ENCODE data around the gene TYRO3.
"Not testable (repeated sequence)": the region's sequence is repeated elsewhere in the genome, so short reads cannot be mapped to it uniquely, and the experiment has no call there.

The TYRO3 gene

DNA sequence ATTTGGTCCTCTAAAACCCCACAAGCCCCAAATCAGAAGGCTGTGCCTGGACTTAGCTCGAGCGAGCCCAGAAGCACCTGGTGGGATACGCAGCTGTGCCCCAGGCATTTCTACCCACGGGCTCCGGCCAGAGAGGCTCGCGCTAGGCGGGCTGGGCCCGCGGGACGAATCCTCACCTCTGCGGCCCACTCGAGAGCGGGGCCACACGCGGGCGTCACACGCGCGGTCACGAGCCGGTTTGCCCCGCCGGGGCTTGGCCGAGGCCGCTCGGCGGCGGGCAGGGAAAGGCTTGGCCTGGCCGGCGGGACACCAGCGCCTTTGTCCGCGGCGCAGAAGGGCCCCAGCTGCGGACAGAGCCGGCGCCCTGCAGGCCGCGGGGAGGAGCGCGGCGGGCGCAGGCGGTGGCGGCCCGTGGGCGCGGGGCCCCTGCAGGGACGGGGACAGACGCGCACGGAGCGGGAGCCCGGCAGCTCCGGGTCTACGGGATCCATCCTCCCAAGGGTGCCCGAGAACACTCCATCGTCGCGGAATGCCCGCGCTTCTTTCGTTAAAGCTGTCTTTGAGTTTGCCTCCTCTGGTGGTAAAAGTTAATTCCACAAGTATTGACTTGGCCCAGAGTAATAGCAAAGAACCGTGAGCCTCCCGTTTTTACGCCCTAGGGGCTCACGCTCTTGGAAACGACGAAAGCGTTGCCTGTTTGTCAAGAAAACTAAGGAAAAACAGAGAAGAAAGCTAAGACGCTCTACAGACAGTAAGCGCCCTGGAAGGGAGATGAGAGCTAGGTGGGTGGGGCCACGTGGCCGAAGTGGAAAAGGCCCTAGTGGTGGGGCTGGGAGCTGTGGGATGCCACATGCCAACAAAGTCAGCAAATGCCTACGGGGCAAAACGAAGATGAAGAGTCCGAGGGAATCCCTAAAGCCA, 26.4 kb downstream of the TYRO3 start:
- H3K4me3 ChIP-seq = peak overlapping the region; percentile 41 to 65 (median 53)
- no peak overlapping the region for H3K27ac ChIP-seq
- H3K36me3 ChIP-seq = no peaks in the 10 kb centered on the region
- peaks cover 0 to 7% (median 0%) of the 10 kb centered on the region in 11 experiments; a peak in 5 of 22 replicates for H4K20me1 ChIP-seq
- H3K9ac ChIP-seq = peak overlapping the region in 8 of 11 experiments; percentile 2 to 66 (median 32); a peak in 14 of 22 replicates
- TF ChIP-seq Cebpa-rat (IDR thresholded peaks at IDR 0.05) = no peak
- no peaks in the 10 kb centered on the region; a peak in 1 of 22 replicates for H3K9me3 ChIP-seq (replicated peaks in 1 of 11)
- peaks cover 6 to 15% (median 11%) of the 10 kb centered on the region in 10 experiments; a peak in 17 of 20 replicates for H3K4me1 ChIP-seq
- H3K27me3 ChIP-seq = peaks cover 32 to 51% (median 46%) of the 10 kb centered on the region in 11 experiments
- H3K4me2 ChIP-seq = peak overlapping the region; percentile 71 to 93 (median 85)

DNA sequence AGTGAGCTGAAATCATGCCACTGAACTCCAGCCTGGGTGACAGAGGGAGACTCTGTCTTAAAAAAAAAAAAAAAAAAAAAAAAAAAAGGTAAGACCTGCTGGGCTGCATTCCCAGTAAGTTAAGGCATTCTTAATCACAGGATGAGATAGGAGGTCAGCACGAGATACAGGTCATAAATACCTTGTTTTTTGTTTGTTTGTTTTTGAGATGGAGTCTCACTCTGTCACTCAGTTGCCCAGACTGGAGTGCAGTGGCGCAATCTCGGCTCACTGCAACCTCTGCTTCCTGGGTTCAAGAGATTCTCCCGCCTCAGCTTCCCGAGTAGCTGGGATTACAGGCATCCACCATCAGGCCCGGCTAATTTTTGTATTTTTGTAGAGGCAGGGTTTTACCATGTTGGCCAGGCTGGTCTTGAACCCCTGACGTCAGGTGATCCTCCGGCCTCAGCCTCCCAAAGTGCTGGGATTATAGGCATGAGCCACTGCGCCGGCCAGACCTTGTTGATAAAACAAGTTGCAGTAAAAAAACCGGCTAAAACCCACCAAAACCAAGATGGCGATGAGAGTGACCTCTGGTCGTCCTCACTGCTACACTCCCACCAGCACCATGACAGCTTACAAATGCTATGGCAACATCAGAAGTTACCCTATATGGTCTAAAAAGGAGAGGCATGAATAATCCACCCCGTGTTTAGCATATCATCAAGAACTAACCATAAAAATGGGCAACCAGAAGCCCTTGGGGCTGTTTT, 27.7 kb downstream of the TYRO3 start:
- H3K4me1 ChIP-seq = peaks cover 6 to 15% (median 11%) of the 10 kb centered on the region in 10 experiments; a peak in 17 of 20 replicates
- H3K4me2 ChIP-seq; H3K9me3 ChIP-seq (replicated peaks in 1 of 11); H3K9ac ChIP-seq; H3K27ac ChIP-seq; H3K36me3 ChIP-seq; H4K20me1 ChIP-seq; H3K4me3 ChIP-seq: not testable (repeated sequence)
- peaks cover 32 to 51% (median 46%) of the 10 kb centered on the region in 11 experiments for H3K27me3 ChIP-seq

DNA sequence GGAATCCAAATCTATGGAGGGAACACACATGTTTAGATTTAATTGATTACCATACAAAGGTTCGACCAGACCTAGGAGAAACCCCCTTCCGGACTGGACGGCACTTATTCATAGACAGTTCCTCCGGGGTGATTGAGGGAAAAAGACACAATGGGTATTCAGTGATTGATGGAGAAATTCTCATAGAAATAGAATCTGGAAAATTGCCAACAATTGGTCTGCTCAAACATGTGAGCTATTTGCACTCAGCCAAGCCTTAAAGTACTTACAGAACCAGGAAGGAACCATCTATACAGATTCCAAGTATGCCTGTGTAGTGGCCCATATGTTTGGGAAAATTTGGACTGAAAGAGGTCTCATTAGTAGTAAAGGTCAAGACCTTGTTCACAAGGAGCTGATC, 30.0 kb downstream of the TYRO3 start:
- Histone ChIP-seq H3K27me3 (peaks cover 26 to 40% (median 36%) of the 10 kb centered on the region in 11 experiments), H3K4me1 (peaks cover 6 to 11% (median 10%) of the 10 kb centered on the region in 10 experiments; a peak in 17 of 20 replicates)
- H3K36me3 ChIP-seq; H4K20me1 ChIP-seq; H3K27ac ChIP-seq; H3K4me2 ChIP-seq; H3K9me3 ChIP-seq (replicated peaks in 1 of 11); H3K4me3 ChIP-seq; H3K9ac ChIP-seq: not testable (repeated sequence)

DNA sequence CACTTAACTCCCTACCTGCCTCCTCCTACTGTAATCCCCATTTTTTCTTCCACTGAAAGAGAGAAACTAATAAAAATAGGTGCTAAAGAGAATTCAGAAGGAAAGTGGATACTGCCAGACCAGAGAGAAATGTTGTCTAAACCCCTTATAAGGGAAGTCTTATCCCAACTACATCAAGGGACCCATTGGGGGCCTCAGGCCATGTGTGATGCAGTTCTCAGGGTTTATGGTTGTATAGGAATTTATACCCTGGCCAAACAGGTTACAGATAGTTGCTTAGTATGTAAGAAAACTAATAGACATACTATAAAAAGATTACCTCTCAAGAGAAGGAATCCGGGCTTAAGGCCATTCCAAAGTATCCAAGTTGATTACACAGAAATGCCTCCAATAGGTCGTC, 30.6 kb downstream of the TYRO3 start:
- H4K20me1 ChIP-seq; H3K27ac ChIP-seq; H3K4me2 ChIP-seq; H3K36me3 ChIP-seq; H3K9ac ChIP-seq; H3K9me3 ChIP-seq (replicated peaks in 1 of 11); H3K4me3 ChIP-seq: not testable (repeated sequence)
- peaks cover 23 to 34% (median 30%) of the 10 kb centered on the region in 11 experiments for H3K27me3 ChIP-seq
- H3K4me1 ChIP-seq = peaks cover 6 to 11% (median 10%) of the 10 kb centered on the region in 10 experiments; a peak in 17 of 20 replicates

DNA sequence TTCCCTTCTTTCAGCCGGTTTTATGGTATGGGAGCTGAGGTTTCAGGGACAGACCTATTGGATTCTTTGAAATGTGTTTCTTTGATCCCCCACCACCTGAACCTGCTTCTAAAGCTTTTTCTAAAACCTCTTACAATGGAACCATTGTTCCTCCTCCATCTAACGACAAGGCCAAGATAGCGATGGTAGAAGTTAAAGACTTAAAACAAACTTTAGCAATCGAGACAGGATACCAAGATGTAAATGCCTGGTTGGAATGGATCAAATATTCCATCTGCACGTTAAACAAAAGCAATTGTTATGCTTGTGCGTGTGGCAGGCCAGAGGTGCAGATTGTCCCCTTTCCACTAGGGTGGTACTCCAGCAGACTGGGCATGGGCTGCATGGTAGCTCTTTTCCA, 32.2 kb downstream of the TYRO3 start:
- not testable (repeated sequence) for H3K9me3 ChIP-seq (replicated peaks in 1 of 11); H4K20me1 ChIP-seq; H3K27ac ChIP-seq; H3K4me1 ChIP-seq; H3K4me3 ChIP-seq; H3K4me2 ChIP-seq; H3K36me3 ChIP-seq; H3K9ac ChIP-seq
- H3K27me3 ChIP-seq = peaks cover 6 to 18% (median 14%) of the 10 kb centered on the region in 11 experiments

DNA sequence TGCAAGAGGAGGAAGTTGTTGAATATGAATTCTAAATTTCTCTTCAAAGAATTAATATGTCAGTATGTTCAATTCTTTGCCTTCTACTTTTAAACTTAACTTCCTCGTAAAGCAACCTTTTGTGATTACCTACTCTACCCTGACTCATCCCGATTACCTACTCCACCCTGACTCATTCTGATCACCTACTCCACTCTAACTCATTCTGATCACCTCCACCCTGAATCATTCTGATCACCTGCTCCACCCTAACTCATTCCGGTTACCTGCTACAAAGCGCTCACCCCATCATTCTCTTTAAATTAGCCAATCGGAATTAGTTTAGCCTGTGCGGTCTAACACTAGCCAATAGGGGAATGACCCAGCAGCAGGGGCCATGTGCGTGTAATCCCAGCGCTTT, 33.7 kb downstream of the TYRO3 start:
- H3K27me3 ChIP-seq; H3K36me3 ChIP-seq; H4K20me1 ChIP-seq; H3K9me3 ChIP-seq (replicated peaks in 1 of 11); H3K4me2 ChIP-seq; H3K4me1 ChIP-seq; H3K27ac ChIP-seq; H3K9ac ChIP-seq; H3K4me3 ChIP-seq: not testable (repeated sequence)

DNA sequence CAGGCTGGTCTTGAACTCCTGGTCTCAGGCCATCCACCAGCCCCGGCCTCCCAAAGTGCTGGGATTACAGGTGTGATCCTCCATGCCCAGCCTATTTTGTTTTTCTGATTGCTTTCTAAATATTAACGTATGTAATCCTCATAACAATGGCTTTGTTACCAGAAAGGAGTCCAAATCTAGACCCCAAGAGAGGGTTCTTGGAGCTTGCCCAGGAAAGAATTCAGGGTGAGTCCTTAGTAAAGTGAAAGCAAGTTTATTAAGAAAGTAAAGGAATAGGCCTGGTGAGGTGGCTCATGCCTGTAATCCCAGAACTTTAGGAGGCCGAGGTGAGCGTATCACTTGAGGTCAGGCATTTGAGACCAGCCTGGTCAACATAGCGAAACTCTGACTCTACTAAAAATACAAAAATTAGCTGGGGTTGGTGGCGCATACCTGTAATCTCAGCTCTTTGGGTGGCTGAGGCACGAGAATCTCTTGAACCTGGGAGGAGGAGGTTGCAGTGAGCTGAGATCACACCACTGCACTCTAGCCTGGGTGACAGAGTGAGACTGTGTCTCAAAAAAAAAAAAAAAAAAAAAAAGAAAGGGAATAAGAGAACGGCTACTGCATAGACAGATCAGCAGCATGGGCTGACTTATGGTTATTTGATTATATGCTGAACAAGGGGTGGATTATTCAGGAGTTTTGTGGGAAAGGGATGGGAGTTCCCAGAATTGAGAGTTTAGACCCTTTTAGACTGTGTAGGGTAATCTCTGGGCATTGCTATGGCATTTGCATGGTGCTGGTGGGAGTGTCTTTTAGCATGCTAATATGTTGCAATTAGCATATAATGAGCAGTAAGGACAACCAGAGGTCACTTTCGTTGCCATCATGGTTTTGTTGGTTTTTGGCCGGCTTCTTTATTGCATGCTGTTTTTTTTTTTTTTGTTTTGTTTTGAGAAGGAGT, 36.1 kb downstream of the TYRO3 start:
- no peaks in the 10 kb centered on the region for H3K36me3 ChIP-seq
- no peak overlapping the region for H3K4me2 ChIP-seq
- H4K20me1 ChIP-seq = no peaks in the 10 kb centered on the region
- TF ChIP-seq Cebpa-rat (IDR thresholded peaks at IDR 0.05) = no peak
- no peaks in the 10 kb centered on the region for H3K27me3 ChIP-seq
- no peak overlapping the region for H3K9ac ChIP-seq
- no peak overlapping the region for H3K27ac ChIP-seq
- H3K4me3 ChIP-seq = no peak overlapping the region
- H3K9me3 ChIP-seq (replicated peaks in 1 of 11) = no peaks in the 10 kb centered on the region
- no peaks in the 10 kb centered on the region for H3K4me1 ChIP-seq

DNA sequence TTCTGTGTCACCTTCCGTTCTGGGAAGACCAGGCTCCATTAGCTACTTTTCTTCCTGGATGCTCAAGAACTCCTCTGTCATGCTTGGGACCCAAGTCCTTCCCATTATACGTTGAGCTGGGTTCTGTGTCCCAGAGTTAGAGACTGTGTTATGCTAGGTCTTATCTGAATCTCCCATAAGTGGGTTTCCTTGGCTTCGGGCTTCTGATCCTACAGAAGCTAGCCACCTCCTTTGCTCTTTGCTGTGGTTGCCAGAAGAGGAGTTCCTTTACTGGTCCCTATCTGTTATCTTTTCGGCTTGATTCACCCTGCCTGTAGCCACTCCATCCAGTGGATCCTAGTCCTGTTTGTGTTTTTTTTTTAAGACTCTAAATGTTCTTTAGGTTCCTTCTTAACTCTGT, 38.0 kb downstream of the TYRO3 start:
- no peak for TF ChIP-seq Cebpa-rat (IDR thresholded peaks at IDR 0.05)
- no peaks in the 10 kb centered on the region for H3K36me3 ChIP-seq
- no peaks in the 10 kb centered on the region for H4K20me1 ChIP-seq
- no peak overlapping the region for H3K27ac ChIP-seq
- H3K9ac ChIP-seq = no peak overlapping the region
- H3K4me1 ChIP-seq = no peaks in the 10 kb centered on the region
- no peaks in the 10 kb centered on the region for H3K9me3 ChIP-seq (replicated peaks in 1 of 11)
- H3K4me3 ChIP-seq = no peak overlapping the region
- no peak overlapping the region for H3K4me2 ChIP-seq
- H3K27me3 ChIP-seq = no peaks in the 10 kb centered on the region

DNA sequence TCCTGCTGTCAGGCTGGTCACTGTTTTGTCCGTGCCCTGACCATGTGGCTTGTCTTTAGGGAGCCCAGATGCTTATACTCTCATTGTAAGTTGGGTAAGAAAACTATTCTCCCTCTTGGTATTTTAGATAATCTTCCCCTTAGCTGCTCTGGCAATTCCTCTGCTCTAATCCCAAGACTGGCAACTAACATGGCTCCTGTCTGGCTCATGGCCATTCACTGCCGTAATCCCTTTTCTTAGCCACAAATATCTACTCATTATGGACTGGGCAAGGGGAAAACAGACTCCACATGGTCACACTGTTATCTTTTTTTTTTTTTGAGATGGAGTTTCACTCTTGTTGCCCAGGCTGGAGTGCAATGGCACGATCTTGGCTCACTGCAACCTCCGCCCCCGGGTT, 38.8 kb downstream of the TYRO3 start:
- Histone ChIP-seq H3K9ac (no peak overlapping the region), H3K4me2 (no peak overlapping the region), H3K27me3 (no peaks in the 10 kb centered on the region), H4K20me1 (no peaks in the 10 kb centered on the region), H3K4me1 (no peaks in the 10 kb centered on the region), H3K9me3 (replicated peaks in 1 of 11) (no peaks in the 10 kb centered on the region), H3K4me3 (no peak overlapping the region), H3K27ac (no peak overlapping the region), H3K36me3 (no peaks in the 10 kb centered on the region)
- no peak for TF ChIP-seq Cebpa-rat (IDR thresholded peaks at IDR 0.05)
